HL-60 (cell line): ENCODE results near the gene FBXL15.

Experiments
- DNase-seq, 2 experiments: peaks; one replicate each; pipeline ENCODE4 v3.0.0-alpha.2; 2010 to 2020; ENCODE audit warnings: low read depth in 1 of 2, low spot score in 1 of 2
- H3K27ac ChIP-seq: fragments of 250-450 bp; sonication (Bioruptor Pico); replicated peaks from 2 replicates; pipeline ENCODE4 v1.5.1; 2020; ENCODE audit warnings: mild to moderate bottlenecking, moderate library complexity
- H3K27me3 ChIP-seq: fragments of 250-450 bp; sonication (Bioruptor Pico); 2 replicates; pipeline ENCODE4 v1.5.1; 2021; ENCODE audit warnings: mild to moderate bottlenecking, moderate library complexity; ENCODE audit not compliant: insufficient read depth, poor library complexity, severe bottlenecking
- H3K4me3 ChIP-seq: replicated peaks from 2 replicates; pipeline ENCODE4 v1.5.1; 2011; ENCODE audit warnings: mild to moderate bottlenecking, control low read depth, low read length; ENCODE audit not compliant: insufficient read depth
- GABPA ChIP-seq: IDR thresholded peaks from 2 replicates; pipeline ENCODE4 v1.6.1; 2012; ENCODE audit warnings: low read depth
- POLR2AphosphoS5 ChIP-seq: IDR thresholded peaks from 2 replicates; pipeline ENCODE4 v1.6.1; 2012; ENCODE audit warnings: low read depth
- REST ChIP-seq: IDR thresholded peaks from 2 replicates; pipeline ENCODE4 v1.6.1; 2012; ENCODE audit warnings: low read depth; ENCODE audit not compliant: insufficient replicate concordance
- SPI1 ChIP-seq: IDR thresholded peaks from 2 replicates; pipeline ENCODE4 v1.6.1; 2012; ENCODE audit warnings: low read depth, mild to moderate bottlenecking, borderline replicate concordance
- TF ChIP-seq, protein P1 (sequence below): IDR thresholded peaks from one replicate; pipeline ENCODE4 v1.5.1; 2011; ENCODE audit warnings: low read length, control low read depth, inconsistent platforms; ENCODE audit not compliant: insufficient read depth

Gene FBXL15

DNA sequence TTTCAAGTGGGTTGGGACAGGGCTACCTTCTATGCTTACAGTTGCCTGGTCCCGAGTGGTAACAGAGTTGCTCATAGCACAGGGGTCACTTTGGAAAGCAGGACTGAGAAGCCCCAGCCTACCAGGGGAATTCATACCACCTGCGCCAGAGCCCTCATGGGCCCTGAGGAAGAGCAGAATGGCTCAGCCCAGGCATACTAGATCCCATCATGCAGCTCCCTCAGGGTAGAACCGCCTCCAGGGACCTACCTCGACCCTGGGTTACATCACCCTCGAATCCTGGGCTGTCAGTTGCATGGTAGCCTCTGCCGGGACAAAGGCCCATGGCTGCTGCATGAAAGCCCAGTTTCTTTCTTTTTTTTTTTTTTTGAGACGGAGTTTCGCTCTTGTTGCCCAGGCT lies 8.8 kb downstream of the FBXL15 start:
- no peaks in the 10 kb centered on the region for H3K27me3 ChIP-seq
- no peak overlapping the region for H3K27ac ChIP-seq
- TF ChIP-seq REST (no peak), SPI1 (no peak)
- no peak for DNase-seq
- no peak overlapping the region for H3K4me3 ChIP-seq

- H3K27ac ChIP-seq: peak overlapping the region; percentile 86
- DNase-seq: no peak
- no peak for TF ChIP-seq REST
- no peak for TF ChIP-seq GABPA
- TF ChIP-seq, protein P1, sequence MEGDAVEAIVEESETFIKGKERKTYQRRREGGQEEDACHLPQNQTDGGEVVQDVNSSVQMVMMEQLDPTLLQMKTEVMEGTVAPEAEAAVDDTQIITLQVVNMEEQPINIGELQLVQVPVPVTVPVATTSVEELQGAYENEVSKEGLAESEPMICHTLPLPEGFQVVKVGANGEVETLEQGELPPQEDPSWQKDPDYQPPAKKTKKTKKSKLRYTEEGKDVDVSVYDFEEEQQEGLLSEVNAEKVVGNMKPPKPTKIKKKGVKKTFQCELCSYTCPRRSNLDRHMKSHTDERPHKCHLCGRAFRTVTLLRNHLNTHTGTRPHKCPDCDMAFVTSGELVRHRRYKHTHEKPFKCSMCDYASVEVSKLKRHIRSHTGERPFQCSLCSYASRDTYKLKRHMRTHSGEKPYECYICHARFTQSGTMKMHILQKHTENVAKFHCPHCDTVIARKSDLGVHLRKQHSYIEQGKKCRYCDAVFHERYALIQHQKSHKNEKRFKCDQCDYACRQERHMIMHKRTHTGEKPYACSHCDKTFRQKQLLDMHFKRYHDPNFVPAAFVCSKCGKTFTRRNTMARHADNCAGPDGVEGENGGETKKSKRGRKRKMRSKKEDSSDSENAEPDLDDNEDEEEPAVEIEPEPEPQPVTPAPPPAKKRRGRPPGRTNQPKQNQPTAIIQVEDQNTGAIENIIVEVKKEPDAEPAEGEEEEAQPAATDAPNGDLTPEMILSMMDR: no peak
- TF ChIP-seq POLR2AphosphoS5: no peak
- TF ChIP-seq SPI1: no peak
These were observed 11.0 kb downstream of the FBXL15 start for GRCh38 chr10:102431452-102432124.

DNA sequence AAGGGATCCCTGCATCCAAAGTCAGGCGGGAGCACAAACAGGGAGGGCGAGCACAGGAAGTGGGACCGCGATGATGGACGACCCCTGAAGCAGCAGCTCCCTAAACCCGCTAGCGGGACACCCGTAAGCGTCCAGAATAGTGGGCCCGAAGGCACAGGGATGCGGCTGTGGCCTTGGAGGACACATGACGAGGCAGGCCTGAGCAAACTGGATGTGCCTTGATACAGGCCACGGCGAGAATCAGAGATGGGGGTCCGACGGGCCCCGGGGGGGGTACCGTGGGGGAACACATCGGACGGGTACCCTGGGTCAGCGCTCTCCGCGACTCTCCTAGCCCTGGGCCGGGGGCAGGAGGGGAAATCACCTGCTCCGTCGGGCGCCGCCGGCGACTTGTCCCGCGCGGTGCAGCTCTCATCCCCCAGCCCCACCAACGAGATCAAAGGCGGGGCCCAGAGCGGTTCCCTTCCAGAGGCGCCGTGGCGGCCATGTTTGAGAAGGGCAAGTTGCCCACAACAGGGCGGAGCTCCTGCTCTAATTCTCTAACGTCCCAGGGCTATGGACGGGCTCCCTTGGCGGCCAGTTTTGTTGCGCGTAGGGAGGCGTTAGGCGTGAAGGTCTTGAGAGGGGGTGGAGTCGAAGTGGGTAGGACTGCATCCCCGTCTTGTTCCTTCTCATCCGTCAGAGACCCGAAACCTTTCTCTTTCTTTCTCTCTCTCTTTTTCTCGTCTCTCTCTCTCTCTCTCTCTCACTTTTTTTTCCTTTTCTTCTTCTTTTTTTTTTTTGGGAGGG lies 11.7 kb downstream of the FBXL15 start, which contains the start of gene CUEDC2:
Gene CUEDC2, minus strand, starts transcription at position 413 of the 789 bp plus-strand sequence. CDS start 7,386 bp downstream, outside the sequence.
- Histone ChIP-seq H3K4me3 (peak within 1 kb of the TSS; percentile 86), H3K27me3 (no peaks in the 10 kb centered on the region), H3K27ac (peak within 1 kb of the TSS; percentile 86)
- TF ChIP-seq, protein P1: no peak
- TF ChIP-seq GABPA (peak; percentile 25; the same call in 1 of the 2 replicates), POLR2AphosphoS5 (peak; percentile 84), REST (peak; percentile 59), SPI1 (peak; percentile 42; the same call in 1 of the 2 replicates)
- peak; percentile 94 to 98 for DNase-seq

More at GRCh38 chr10:102431452-102432124, 11.0 kb downstream of the FBXL15 start:
- Histone ChIP-seq H3K4me3 (peak overlapping the region; percentile 86), H3K27me3 (no peaks in the 10 kb centered on the region)
